PC-9 (cell line): ENCODE measurements around the gene CHDH. TPM values are rescaled to one million over a fixed set of nuclear protein-coding genes. Genes with fewer than 3 reads are reported as not detected.

Experiments
- BruUV-seq: library from RNA; stranded (reverse); fragments of 400-500 nt; replicated peaks from 2 replicates; lab custom pipeline; 2021; lab: Mats Ljungman, UMichigan
- CTCF ChIA-PET: fragments of 300-600 bp; sonication (Branson Sonifier 250); formaldehyde crosslinking; loops from one replicate; lab custom pipeline; 2022; ENCODE audit warnings: antibody characterized with exemption; lab: Charles Lee
- POLR2A ChIA-PET: fragments of 300-600 bp; sonication (Branson Sonifier 250); formaldehyde crosslinking; loops from one replicate; lab custom pipeline; 2022; ENCODE audit warnings: antibody characterized with exemption; ENCODE audit not compliant: unreplicated experiment; lab: Charles Lee
- DNase-seq, 2 experiments: peaks; one replicate each; pipeline versions ENCODE4 v3.0.0 to v3.0.0-alpha.2; 2015 to 2022; ENCODE audit warnings: mixed read lengths in 1 of 2
- H2AFZ ChIP-seq: fragments of 200-600 bp; sonication (generic); 2 replicates; pipeline ENCODE4 v1.8.1; 2017; ENCODE audit warnings: antibody characterized with exemption
- H3F3A ChIP-seq: fragments of 200-600 bp; sonication (generic); 2 replicates; pipeline ENCODE4 v1.8.1; 2017; ENCODE audit warnings: antibody characterized with exemption, mild to moderate bottlenecking, low read depth; ENCODE audit not compliant: insufficient read depth
- H3K27ac ChIP-seq: fragments of 200-600 bp; sonication (generic); 2 replicates; pipeline ENCODE4 v1.6.1; 2016; ENCODE audit warnings: mixed run types
- H3K27me3 ChIP-seq: fragments of 200-600 bp; sonication (generic); 2 replicates; pipeline ENCODE4 v1.6.1; 2016; ENCODE audit warnings: low read depth, mixed run types; ENCODE audit not compliant: insufficient read depth
- H3K36me3 ChIP-seq: fragments of 200-600 bp; sonication (generic); 2 replicates; pipeline ENCODE4 v1.6.1; 2016; ENCODE audit warnings: low read depth, mixed run types
- H3K4me1 ChIP-seq: fragments of 200-600 bp; sonication (generic); replicated peaks from 2 replicates; pipeline ENCODE4 v1.6.1; 2016; ENCODE audit warnings: mixed run types; ENCODE audit not compliant: insufficient read depth
- H3K4me2 ChIP-seq: fragments of 200-600 bp; sonication (generic); 2 replicates; pipeline ENCODE4 v1.6.1; 2017; ENCODE audit warnings: mixed run types
- H3K4me3 ChIP-seq: fragments of 200-600 bp; sonication (generic); 2 replicates; pipeline ENCODE4 v1.6.1; 2016; ENCODE audit warnings: mixed run types
- H3K79me2 ChIP-seq: fragments of 200-600 bp; sonication (generic); 2 replicates; pipeline ENCODE4 v1.6.1; 2017; ENCODE audit warnings: low read depth, mixed run types
- H3K9me2 ChIP-seq: fragments of 200-600 bp; sonication (generic); 2 replicates; pipeline ENCODE4 v1.8.1; 2017; ENCODE audit warnings: mild to moderate bottlenecking; ENCODE audit not compliant: insufficient read depth
- H3K9me3 ChIP-seq: fragments of 200-600 bp; sonication (generic); 2 replicates; pipeline ENCODE4 v1.8.1; 2016; ENCODE audit warnings: low read depth; ENCODE audit not compliant: insufficient read depth
- H4K20me1 ChIP-seq: fragments of 200-600 bp; sonication (generic); 2 replicates; pipeline ENCODE4 v1.8.1; 2017; ENCODE audit not compliant: insufficient read depth
- CTCF ChIP-seq: fragments of 200-600 bp; sonication (generic); conservative IDR thresholded peaks from 2 replicates; pipeline ENCODE4 v1.6.1; 2017; ENCODE audit warnings: mixed run types, antibody characterized with exemption, mild to moderate bottlenecking, moderate library complexity
- EZH2 ChIP-seq: fragments of 200-600 bp; sonication (generic); IDR thresholded peaks from 2 replicates; pipeline ENCODE4 v1.8.0; 2017; ENCODE audit warnings: antibody characterized with exemption, low read depth
- intact Hi-C: fragments of 100-400 bp; cut with micrococcal nuclease; formaldehyde crosslinking; loops from one replicate; pipeline ENCODE4 v1.10.0; 2022; ENCODE audit not compliant: unreplicated experiment
- total RNA-seq: library from RNA; stranded (reverse); gene quantifications from 2 replicates; pipeline ENCODE4 v1.2.3, GENCODE V29; 2021

CHDH gene
- total RNA-seq, 1 experiment from 2014 or later = not detected

GRCh38 chr3:53790470-53790869 lies 55.7 kb downstream of the CHDH start:
- Histone ChIP-seq H4K20me1 (no peaks in the 10 kb centered on the region), H3K4me3 (no peak overlapping the region), H3K79me2 (no peaks in the 10 kb centered on the region), H3K4me2 (no peak overlapping the region), H2AFZ (no peak overlapping the region), H3K9me2 (no peaks in the 10 kb centered on the region), H3K36me3 (no peaks in the 10 kb centered on the region), H3K4me1 (no peaks in the 10 kb centered on the region), H3F3A (no peaks in the 10 kb centered on the region), H3K9me3 (no peaks in the 10 kb centered on the region), H3K27me3 (peaks cover 88% of the 10 kb centered on the region), H3K27ac (no peak overlapping the region)
- TF ChIP-seq EZH2 = no peak
- no TSS peak for BruUV-seq
- POLR2A ChIA-PET = no interaction called here
- no peak for DNase-seq
- intact Hi-C loops = no loop called here
- CTCF ChIA-PET = no interaction called here

- no peaks in the 10 kb centered on the region for H3K9me3 ChIP-seq
- DNase-seq = no peak
- POLR2A ChIA-PET = no interaction called here
- H4K20me1 ChIP-seq = no peaks in the 10 kb centered on the region
- TF ChIP-seq CTCF (no peak), EZH2 (no peak)
- H3F3A ChIP-seq = no peaks in the 10 kb centered on the region
- no peaks in the 10 kb centered on the region for H3K9me2 ChIP-seq
- no peak overlapping the region for H2AFZ ChIP-seq
- CTCF ChIA-PET = no interaction called here
- intact Hi-C loops = no loop called here
- H3K4me2 ChIP-seq = no peak overlapping the region
- BruUV-seq = no TSS peak
- H3K36me3 ChIP-seq = no peaks in the 10 kb centered on the region
- H3K27ac ChIP-seq = no peak overlapping the region
- H3K4me1 ChIP-seq = no peaks in the 10 kb centered on the region
- no peaks in the 10 kb centered on the region for H3K79me2 ChIP-seq
- no peak overlapping the region for H3K4me3 ChIP-seq
- peaks cover 82% of the 10 kb centered on the region for H3K27me3 ChIP-seq
These were observed 56.8 kb downstream of the CHDH start for GRCh38 chr3:53789459-53789858.

- Histone ChIP-seq H3K27ac (no peak overlapping the region), H3K4me2 (no peak overlapping the region), H3F3A (no peaks in the 10 kb centered on the region), H3K4me1 (no peaks in the 10 kb centered on the region), H3K9me2 (no peaks in the 10 kb centered on the region), H3K4me3 (no peak overlapping the region), H3K9me3 (no peaks in the 10 kb centered on the region), H2AFZ (no peak overlapping the region), H3K36me3 (no peaks in the 10 kb centered on the region), H3K27me3 (peaks cover 80% of the 10 kb centered on the region), H4K20me1 (no peaks in the 10 kb centered on the region), H3K79me2 (no peaks in the 10 kb centered on the region)
- CTCF ChIA-PET = no interaction called here
- DNase-seq = no peak
- TF ChIP-seq EZH2 (no peak), CTCF (no peak)
- intact Hi-C loops = no loop called here
- POLR2A ChIA-PET = no interaction called here
- BruUV-seq = no TSS peak
These were observed 58.2 kb downstream of the CHDH start for GRCh38 chr3:53788038-53788437.

- BruUV-seq = no TSS peak
- no peaks in the 10 kb centered on the region for H4K20me1 ChIP-seq
- TF ChIP-seq EZH2 (no peak), CTCF (no peak)
- no peaks in the 10 kb centered on the region for H3K9me2 ChIP-seq
- no peak overlapping the region for H3K4me2 ChIP-seq
- H3K9me3 ChIP-seq = no peaks in the 10 kb centered on the region
- no peak overlapping the region for H3K4me3 ChIP-seq
- H3K27ac ChIP-seq = no peak overlapping the region
- CTCF ChIA-PET = no interaction called here
- H3K4me1 ChIP-seq = no peaks in the 10 kb centered on the region
- H3K27me3 ChIP-seq = peaks cover 78% of the 10 kb centered on the region
- intact Hi-C loops = no loop called here
- no peak for DNase-seq
- no peaks in the 10 kb centered on the region for H3F3A ChIP-seq
- no peaks in the 10 kb centered on the region for H3K79me2 ChIP-seq
- H2AFZ ChIP-seq = no peak overlapping the region
- no peaks in the 10 kb centered on the region for H3K36me3 ChIP-seq
- POLR2A ChIA-PET = no interaction called here
These were observed 59.2 kb downstream of the CHDH start for GRCh38 chr3:53787016-53787415.
